ENCODE measurements around the gene MACROD2. TPM values are rescaled to one million over a fixed set of nuclear protein-coding genes. Genes with fewer than 3 reads are reported as not detected.

MACROD2 gene
- total RNA-seq, 1 experiment from 2014 or later: 1.6 TPM

DNA sequence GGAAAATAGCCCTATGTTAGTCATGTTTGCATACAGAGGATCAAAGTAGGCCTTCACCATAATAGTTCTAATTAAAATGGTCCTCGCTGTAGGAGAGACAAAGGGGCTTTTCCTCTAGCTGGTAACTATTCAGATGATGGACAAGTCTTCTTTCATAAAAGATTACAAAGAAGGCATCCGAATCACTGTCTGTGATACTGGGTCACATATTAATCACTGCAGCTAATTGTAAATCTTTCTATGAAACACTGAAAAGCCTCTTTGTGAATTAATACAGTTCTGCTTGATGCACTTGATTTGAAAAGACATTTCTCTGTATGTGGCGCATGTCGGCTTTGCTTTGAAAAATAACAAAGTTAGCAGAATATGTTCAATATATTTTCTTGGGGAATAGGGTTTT, 2057.1 kb downstream of the MACROD2 start:
- no peaks in the 10 kb centered on the region for H3K9me3 ChIP-seq (ENCODE audit: control insufficient read depth, low read depth, low read length)
- no peak overlapping the region for H3K23ac ChIP-seq (ENCODE audit: insufficient read length, low read depth, low read length)
- no peaks in the 10 kb centered on the region for H3K9me3 Mint-ChIP-seq
- H2AK5ac ChIP-seq (ENCODE audit: insufficient read length, low read length): no peak overlapping the region
- no peak overlapping the region for H3K4me2 ChIP-seq (ENCODE audit: insufficient read depth, insufficient read length, low read length)
- no peak overlapping the region for H3K9ac ChIP-seq (ENCODE audit: extremely low read depth, insufficient read length, low read length)
- no peaks in the 10 kb centered on the region for H3K79me2 ChIP-seq (ENCODE audit: insufficient read depth, low read length)
- H3K4me3 Mint-ChIP-seq: no peak overlapping the region
- H2BK120ac ChIP-seq (ENCODE audit: low read depth, low read length, poor library complexity, severe bottlenecking): no peak overlapping the region
- no peak overlapping the region for H3K14ac ChIP-seq (ENCODE audit: insufficient read depth, low read length)
- no CpG with 5 or more reads among the region's 4 CpGs for WGBS (ENCODE audit: extremely low coverage, insufficient read length, low lambda C conversion rate)
- no peak overlapping the region for H2BK20ac ChIP-seq (ENCODE audit: low read depth, low read length, poor library complexity, severe bottlenecking)
- H3K27me3 Mint-ChIP-seq (ENCODE audit: low read depth): no peaks in the 10 kb centered on the region
- no peaks in the 10 kb centered on the region for H3K23me2 ChIP-seq (ENCODE audit: insufficient read length, low read depth, low read length, poor library complexity, severe bottlenecking)
- no peak overlapping the region for H4K91ac ChIP-seq (ENCODE audit: insufficient read length, low read depth, low read length)
- no peaks in the 10 kb centered on the region for H3K27me3 ChIP-seq (ENCODE audit: insufficient read depth, low read length)
- H3K79me1 ChIP-seq (ENCODE audit: insufficient read depth, low read depth, low read length, poor library complexity, severe bottlenecking): no peaks in the 10 kb centered on the region
- no peak overlapping the region for H4K5ac ChIP-seq (ENCODE audit: insufficient read length, low read depth, low read length)
- H3K18ac ChIP-seq (ENCODE audit: insufficient read length, low read depth, low read length): no peak overlapping the region
- H3K27ac ChIP-seq (ENCODE audit: insufficient read length, low read depth, low read length): no peak overlapping the region
- peaks cover 8 to 13% of the 10 kb centered on the region in 2 experiments; a peak in 3 of 4 replicates for H3K4me1 Mint-ChIP-seq
- no peak for DNase-seq
- no peak overlapping the region for H3K27ac Mint-ChIP-seq
- H4K20me1 ChIP-seq (ENCODE audit: control insufficient read depth, insufficient read depth, insufficient read length): no peaks in the 10 kb centered on the region
- H3K4ac ChIP-seq (ENCODE audit: low read depth, low read length): no peak overlapping the region
- H2AFZ ChIP-seq (ENCODE audit: low read length): no peak overlapping the region
- H2BK15ac ChIP-seq (ENCODE audit: low read depth, low read length): no peak overlapping the region
- H3K36me3 Mint-ChIP-seq (ENCODE audit: insufficient read depth in 1 of 3, low read depth in 3 of 3): peaks cover 0 to 3% (median 0%) of the 10 kb centered on the region in 3 experiments; a peak in 1 of 7 replicates
- no peak overlapping the region for H3K56ac ChIP-seq (ENCODE audit: insufficient read length, low read depth, low read length)
- no peak overlapping the region for H4K8ac ChIP-seq (replicated peaks; ENCODE audit: insufficient read length, low read depth, low read length)
- no peaks in the 10 kb centered on the region for H3K4me1 ChIP-seq (ENCODE audit: insufficient read depth, low read length)
- H2BK5ac ChIP-seq (ENCODE audit: insufficient read length, low read length): no peak overlapping the region
- no peak overlapping the region for H2BK12ac ChIP-seq (ENCODE audit: insufficient read length, low read depth, low read length)
- no peak overlapping the region for H3T11ph ChIP-seq (ENCODE audit: low read length)
- TF ChIP-seq CTCF (conservative IDR thresholded peaks at IDR 0.05): no peak

All from H9 (cell line).